CD14-positive monocyte (primary cell): ENCODE measurements around the gene DNAH14. TPM values are rescaled to one million over a fixed set of nuclear protein-coding genes. Genes with fewer than 3 reads are reported as not detected.

Source experiments
- DNase-seq, 3 donors: peaks; one replicate each; pipeline ENCODE4 v3.0.0-alpha.2; 2011 to 2022
- H2AFZ ChIP-seq: 2 replicates; pipeline ENCODE4 v1.6.0; 2012; ENCODE audit warnings: mild to moderate bottlenecking, low read depth, low read length, inconsistent platforms; ENCODE audit not compliant: insufficient read depth, poor library complexity, severe bottlenecking
- H3K27ac ChIP-seq, 2 donors: 1 replicate in 1 of 2; 2 replicates in 1 of 2; pipeline ENCODE4 v1.5.1; 2012 to 2013; ENCODE audit warnings: low read length in 2 of 2, control low read depth in 1 of 2, inconsistent platforms in 1 of 2, low read depth in 1 of 2, mild to moderate bottlenecking in 1 of 2
- H3K27me3 ChIP-seq, 2 donors: one replicate each; pipeline versions ENCODE4 v1.6.0 to v1.6.1; 2011 to 2013; ENCODE audit warnings: low read length in 2 of 2; ENCODE audit not compliant: control insufficient read depth in 2 of 2, insufficient read depth in 2 of 2
- H3K36me3 ChIP-seq, 2 donors: replicated peaks in 1 of 2; 1 replicate in 1 of 2; 2 replicates in 1 of 2; pipeline versions ENCODE4 v1.5.1 to v1.6.1; 2012 to 2013; ENCODE audit warnings: low read length in 2 of 2, control low read depth in 1 of 2, inconsistent platforms in 1 of 2, mild to moderate bottlenecking in 1 of 2; ENCODE audit not compliant: insufficient read depth in 2 of 2, control insufficient read depth in 1 of 2
- H3K4me1 ChIP-seq, 2 donors: 1 replicate in 1 of 2; 2 replicates in 1 of 2; pipeline versions ENCODE4 v1.5.1 to v1.6.1; 2012 to 2013; ENCODE audit warnings: low read length in 2 of 2, control low read depth in 1 of 2, inconsistent platforms in 1 of 2, mild to moderate bottlenecking in 1 of 2, moderate library complexity in 1 of 2; ENCODE audit not compliant: insufficient read depth in 2 of 2, control insufficient read depth in 1 of 2
- H3K4me2 ChIP-seq: replicated peaks from 2 replicates; pipeline ENCODE3; 2012; ENCODE audit warnings: low read length, moderate library complexity, mild to moderate bottlenecking; ENCODE audit not compliant: poor library complexity, severe bottlenecking; ENCODE audit errors: extremely low read depth
- H3K4me3 ChIP-seq, 3 experiments: fragments of 200-600 bp in 1 of 3; sonication (generic) in 1 of 3; replicated peaks in 1 of 3; 1 replicate in 2 of 3; 2 replicates in 1 of 3; pipeline ENCODE4 v1.5.1; 2011 to 2013; ENCODE audit warnings: low read length in 3 of 3, mild to moderate bottlenecking in 3 of 3, control low read depth in 2 of 3, low read depth in 2 of 3, inconsistent platforms in 1 of 3, moderate library complexity in 1 of 3
- H3K79me2 ChIP-seq: 2 replicates; pipeline ENCODE4 v1.6.0; 2012; ENCODE audit warnings: mild to moderate bottlenecking, control low read depth, inconsistent platforms, low read length, moderate library complexity; ENCODE audit not compliant: insufficient read depth
- H3K9ac ChIP-seq: 2 replicates; pipeline ENCODE4 v1.6.0; 2017; ENCODE audit warnings: low read length, mild to moderate bottlenecking; ENCODE audit not compliant: insufficient read depth, poor library complexity, severe bottlenecking
- H3K9me3 ChIP-seq, 2 donors: replicated peaks in 1 of 2; 1 replicate in 1 of 2; 2 replicates in 1 of 2; pipeline versions ENCODE4 v1.5.1 to v1.6.1; 2012 to 2013; ENCODE audit warnings: low read length in 2 of 2, control low read depth in 1 of 2; ENCODE audit not compliant: control insufficient read depth in 1 of 2, insufficient read depth in 1 of 2
- H4K20me1 ChIP-seq: 2 replicates; pipeline ENCODE4 v1.6.0; 2012; ENCODE audit warnings: mild to moderate bottlenecking, low read length, control low read depth, moderate library complexity; ENCODE audit not compliant: insufficient read depth
- H3K27ac Mint-ChIP-seq, 7 donors: one replicate each; pipeline ENCODE4 v1.8.0; 2020; ENCODE audit warnings: mild to moderate bottlenecking in 7 of 7, mixed read lengths in 7 of 7, moderate library complexity in 6 of 7, inconsistent platforms in 2 of 7
- H3K27me3 Mint-ChIP-seq, 3 donors: one replicate each; pipeline ENCODE4 v1.8.0; 2021 to 2022; ENCODE audit warnings: low read depth in 3 of 3, mild to moderate bottlenecking in 3 of 3, mixed read lengths in 3 of 3, moderate library complexity in 3 of 3, inconsistent platforms in 1 of 3
- H3K36me3 Mint-ChIP-seq, 2 donors: one replicate each; pipeline ENCODE4 v1.8.0; 2020; ENCODE audit warnings: mixed read lengths in 2 of 2, inconsistent platforms in 1 of 2, mild to moderate bottlenecking in 1 of 2
- H3K4me1 Mint-ChIP-seq: one replicate; pipeline ENCODE4 v1.8.0; 2020; ENCODE audit warnings: mild to moderate bottlenecking, mixed read lengths
- H3K4me3 Mint-ChIP-seq, 2 donors: one replicate each; pipeline ENCODE4 v1.8.0; 2020; ENCODE audit warnings: mild to moderate bottlenecking in 2 of 2, mixed read lengths in 2 of 2, moderate library complexity in 1 of 2
- H3K9me3 Mint-ChIP-seq, 7 donors: one replicate each; pipeline ENCODE4 v1.8.0; 2020 to 2022; ENCODE audit warnings: mixed read lengths in 7 of 7, mild to moderate bottlenecking in 6 of 7, moderate library complexity in 6 of 7, inconsistent platforms in 2 of 7
- CTCF ChIP-seq: fragments of 200-600 bp; IDR thresholded peaks from one replicate; pipeline ENCODE4 v1.8.0; 2022; ENCODE audit warnings: antibody characterized with exemption, mild to moderate bottlenecking
- WGBS: methylation state at CpG from one replicate; pipeline ENCODE4 v1.1.5; 2013; ENCODE audit warnings: missing lambda C conversion rate; ENCODE audit not compliant: insufficient coverage; 5-methylcytosine and 5-hydroxymethylcytosine counted together
- intact Hi-C, 2 donors: fragments of 100-400 bp; cut with micrococcal nuclease; formaldehyde crosslinking; loops; one replicate each; pipeline versions ENCODE4 v1.15.0 to v1.15.1; 2023
- polyA plus RNA-seq, 3 donors: library from polyadenylated mRNA; depleted of rRNA in 1 of 3; unstranded in 2 of 3; stranded (reverse) in 1 of 3; fragments of 300-500 nt in 2 of 3; fragments of >200 nt in 1 of 3; fragmentation: Illumina TruSeq in 2 of 3; gene quantifications; 1 replicate in 2 of 3; 2 replicates in 1 of 3; pipeline ENCODE4 v1.2.3, GENCODE V29; 2012 to 2021

DNAH14 gene
- polyA plus RNA-seq, 3 donors: 0.83 TPM; not detected in 2

DNA sequence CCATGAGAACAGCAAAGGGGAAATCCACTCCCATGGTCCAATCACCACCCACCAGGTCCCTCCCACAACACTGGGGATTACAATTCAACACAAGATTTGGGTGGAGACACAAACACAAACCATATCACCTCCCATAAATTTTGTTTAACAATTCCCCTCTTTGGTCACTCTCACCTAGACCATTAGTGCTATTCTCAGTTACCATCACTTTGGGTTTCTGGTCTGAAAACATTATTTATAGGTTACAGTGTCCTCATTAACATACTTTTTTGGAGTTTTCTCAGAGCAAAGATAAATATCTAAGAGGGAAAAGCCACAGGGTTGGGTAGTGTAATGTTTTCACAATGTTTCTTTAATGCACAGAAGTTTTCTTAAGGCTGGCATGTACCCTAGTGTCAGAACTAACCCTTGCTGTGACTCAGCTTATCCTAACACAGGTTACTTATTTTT, 47.7 kb upstream of the DNAH14 start:
- peaks cover 2 to 5% (median 3%) of the 10 kb centered on the region in 3 donors for H3K27me3 Mint-ChIP-seq
- no peak overlapping the region for H3K4me3 Mint-ChIP-seq
- Histone ChIP-seq H4K20me1 (no peaks in the 10 kb centered on the region), H3K27me3 (no peaks in the 10 kb centered on the region), H3K79me2 (no peaks in the 10 kb centered on the region), H3K4me2 (no peak overlapping the region), H3K36me3 (no peaks in the 10 kb centered on the region), H3K27ac (no peak overlapping the region), H3K9ac (no peak overlapping the region), H2AFZ (no peak overlapping the region), H3K4me1 (no peaks in the 10 kb centered on the region), H3K9me3 (peaks cover 6 to 10% of the 10 kb centered on the region in 2 donors), H3K4me3 (no peak overlapping the region)
- intact Hi-C loops: no loop called here
- no peaks in the 10 kb centered on the region for H3K36me3 Mint-ChIP-seq
- peaks cover 8 to 19% (median 12%) of the 10 kb centered on the region in 7 donors for H3K9me3 Mint-ChIP-seq
- DNase-seq: no peak
- no peak for TF ChIP-seq CTCF
- no peak overlapping the region for H3K27ac Mint-ChIP-seq
- no peaks in the 10 kb centered on the region for H3K4me1 Mint-ChIP-seq

DNA sequence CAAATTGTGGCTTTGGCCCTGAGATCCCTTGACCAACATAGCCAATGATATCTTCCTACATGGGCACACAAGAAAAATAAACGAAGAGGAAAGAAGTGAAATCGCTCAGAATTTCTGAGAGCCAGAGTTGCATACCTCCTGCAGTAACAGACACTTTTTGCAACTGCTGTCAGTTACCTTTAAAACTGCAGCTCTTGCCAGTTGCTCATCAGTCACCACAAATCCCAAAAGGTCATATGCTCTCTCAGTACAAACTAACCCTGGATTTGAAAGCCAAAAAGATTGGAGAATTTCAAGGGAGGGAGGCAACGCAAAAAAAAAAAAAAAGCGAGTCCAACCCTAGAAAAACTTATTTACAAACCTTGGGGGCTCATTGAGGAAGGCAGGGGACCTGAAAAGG, 47.2 kb upstream of the DNAH14 start:
- 83% methylated on average over 2 of the region's 4 CpGs for WGBS
- no peaks in the 10 kb centered on the region for H3K4me1 Mint-ChIP-seq
- H3K4me1 ChIP-seq: no peaks in the 10 kb centered on the region
- H3K27ac ChIP-seq: no peak overlapping the region
- no peaks in the 10 kb centered on the region for H3K36me3 ChIP-seq
- intact Hi-C loops: no loop called here
- H3K9me3 Mint-ChIP-seq: peaks cover 10 to 19% (median 14%) of the 10 kb centered on the region in 7 donors
- no peak overlapping the region for H3K4me3 ChIP-seq
- no peaks in the 10 kb centered on the region for H3K36me3 Mint-ChIP-seq
- DNase-seq: no peak
- TF ChIP-seq CTCF: no peak
- H3K4me2 ChIP-seq: no peak overlapping the region
- H4K20me1 ChIP-seq: no peaks in the 10 kb centered on the region
- H3K4me3 Mint-ChIP-seq: no peak overlapping the region
- no peaks in the 10 kb centered on the region for H3K79me2 ChIP-seq
- H3K9ac ChIP-seq: no peak overlapping the region
- peaks cover 2 to 5% (median 2%) of the 10 kb centered on the region in 3 donors for H3K27me3 Mint-ChIP-seq
- H3K27me3 ChIP-seq: no peaks in the 10 kb centered on the region
- no peak overlapping the region for H2AFZ ChIP-seq
- H3K9me3 ChIP-seq: peaks cover 6 to 12% of the 10 kb centered on the region in 2 donors
- no peak overlapping the region for H3K27ac Mint-ChIP-seq
